Keratinocyte (primary cell): ENCODE data around the gene NFATC1. TPM values are rescaled to one million over a fixed set of nuclear protein-coding genes. Genes with fewer than 3 reads are reported as not detected.

Source experiments
- DNase-seq: peaks from one replicate; pipeline ENCODE4 v3.0.0-alpha.2; 2011; ENCODE audit warnings: low read depth, missing footprints, low spot score
- FAIRE-seq: peaks from 2 replicates; lab custom pipeline; 2011; peaks lifted over from hg19 to GRCh38; lab: Jason Lieb, UNC
- H2AFZ ChIP-seq: 2 replicates; pipeline ENCODE4 v1.6.0; 2012; ENCODE audit warnings: low read length, control low read depth, inconsistent platforms; ENCODE audit not compliant: control insufficient read depth
- H3K27ac ChIP-seq: 2 replicates; pipeline ENCODE4 v1.5.1; 2011; ENCODE audit warnings: low read length; ENCODE audit not compliant: control insufficient read depth, insufficient read depth
- H3K27me3 ChIP-seq: 3 replicates; pipeline ENCODE4 v1.6.0; 2011; ENCODE audit warnings: low read length; ENCODE audit not compliant: control insufficient read depth, insufficient read depth; ENCODE audit errors: extremely low read depth
- H3K36me3 ChIP-seq, 2 experiments: 2 replicates in 1 of 2; 3 replicates in 1 of 2; pipeline ENCODE4 v1.5.1; 2011; ENCODE audit warnings: low read length in 2 of 2, mild to moderate bottlenecking in 1 of 2; ENCODE audit not compliant: control insufficient read depth in 2 of 2, insufficient read depth in 2 of 2; ENCODE audit errors: extremely low read depth in 1 of 2
- H3K4me1 ChIP-seq: 3 replicates; pipeline ENCODE4 v1.5.1; 2011; ENCODE audit warnings: low read length; ENCODE audit not compliant: control insufficient read depth, insufficient read depth; ENCODE audit errors: extremely low read depth
- H3K4me2 ChIP-seq: 3 replicates; pipeline ENCODE4 v1.6.0; 2011; ENCODE audit warnings: low read depth, low read length; ENCODE audit not compliant: control insufficient read depth, insufficient read depth; ENCODE audit errors: extremely low read depth
- H3K4me3 ChIP-seq, 3 experiments: fragments of 200-600 bp in 1 of 3; sonication (generic) in 1 of 3; 2 replicates in 2 of 3; 3 replicates in 1 of 3; pipeline ENCODE4 v1.5.1; 2011 to 2016; ENCODE audit warnings: low read length in 3 of 3, mild to moderate bottlenecking in 3 of 3, control low read depth in 2 of 3, inconsistent platforms in 1 of 3, low read depth in 1 of 3, mixed read lengths in 1 of 3, mixed run types in 1 of 3, moderate library complexity in 1 of 3; ENCODE audit not compliant: control insufficient read depth in 2 of 3, insufficient read depth in 2 of 3; ENCODE audit errors: extremely low read depth in 1 of 3
- H3K79me2 ChIP-seq: 2 replicates; pipeline ENCODE4 v1.6.0; 2012; ENCODE audit warnings: low read length; ENCODE audit not compliant: control insufficient read depth, insufficient read depth
- H3K9ac ChIP-seq: 3 replicates; pipeline ENCODE4 v1.6.0; 2011; ENCODE audit warnings: low read length; ENCODE audit not compliant: control insufficient read depth, insufficient read depth; ENCODE audit errors: extremely low read depth
- H3K9me1 ChIP-seq: 3 replicates; pipeline ENCODE4 v1.6.0; 2011; ENCODE audit warnings: low read length; ENCODE audit not compliant: control insufficient read depth, insufficient read depth; ENCODE audit errors: extremely low read depth
- H3K9me3 ChIP-seq: 2 replicates; pipeline ENCODE4 v1.5.1; 2012; ENCODE audit warnings: low read depth, low read length; ENCODE audit not compliant: control insufficient read depth
- H4K20me1 ChIP-seq: 3 replicates; pipeline ENCODE4 v1.6.0; 2011; ENCODE audit warnings: low read length; ENCODE audit not compliant: control insufficient read depth, insufficient read depth; ENCODE audit errors: extremely low read depth
- CTCF ChIP-seq, 3 experiments: IDR thresholded peaks in 1 of 3; conservative IDR thresholded peaks in 1 of 3; optimal IDR thresholded peaks in 1 of 3; 2 replicates in 2 of 3; 3 replicates in 1 of 3; pipeline versions ENCODE3 to v1.5.1; 2011; ENCODE audit warnings: low read length in 3 of 3, mild to moderate bottlenecking in 3 of 3, moderate library complexity in 2 of 3, control low read depth in 1 of 3, inconsistent platforms in 1 of 3; ENCODE audit not compliant: insufficient read depth in 2 of 3; ENCODE audit errors: extremely low read depth in 1 of 3
- EZH2 ChIP-seq: IDR thresholded peaks from one replicate; pipeline ENCODE4 v1.6.1; 2012; ENCODE audit warnings: inconsistent platforms, mild to moderate bottlenecking, low read length, moderate library complexity
- dilution Hi-C: fragments of 300-500 bp; cut with MboI; formaldehyde crosslinking; loops from one replicate; pipeline ENCODE4 v1.7.0; 2020; ENCODE audit warnings: low sequenced_read_pairs; ENCODE audit not compliant: extremely low pct_ligation_motif_present
- polyA plus RNA-seq, 5 experiments: library from polyadenylated mRNA; depleted of rRNA in 3 of 5; stranded (reverse) in 3 of 5; stranded (forward) in 1 of 5; unstranded in 1 of 5; fragments of >200 nt; gene quantifications; 1 replicate in 1 of 5; 2 replicates in 3 of 5; 3 replicates in 1 of 5; pipeline versions ENCODE4 v1.2.1 to v1.2.3, GENCODE V29; 2011 to 2012; ENCODE audit warnings: missing spikeins in 2 of 5, low read depth in 1 of 5, low replicate concordance in 1 of 5

Gene NFATC1
- polyA plus RNA-seq, 1 donor (not counting 4 experiments of a cell fraction or from before 2014, with no cell fraction given), result 0.77 TPM

- dilution Hi-C loops, result no loop called here
- H3K27me3 ChIP-seq, result no peaks in the 10 kb centered on the region
- FAIRE-seq, result no peak
Measured at GRCh38 chr18:79547413-79548076, 151.8 kb downstream of the NFATC1 start.

DNA sequence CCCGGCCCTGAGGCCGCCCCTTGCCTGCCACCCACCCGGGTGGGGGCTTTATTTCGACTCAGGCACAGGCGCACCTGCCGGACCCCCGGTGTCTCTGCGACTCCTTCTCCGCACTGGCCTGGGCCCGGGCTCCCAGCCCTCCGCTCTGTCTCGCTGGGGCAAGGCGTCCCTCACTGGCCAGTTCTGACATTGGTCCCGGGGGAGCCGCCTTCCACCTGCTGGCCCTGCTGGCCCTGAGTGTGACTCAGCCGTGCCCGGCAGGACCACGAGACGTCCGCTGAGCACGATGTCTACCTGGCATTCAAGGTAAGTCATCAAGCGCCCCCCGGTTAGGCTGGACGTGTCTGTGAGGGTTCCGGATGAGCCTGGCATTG, 152.3 kb downstream of the NFATC1 start:
- H3K36me3 ChIP-seq, result no peaks in the 10 kb centered on the region
- no peak overlapping the region for H3K4me2 ChIP-seq
- DNase-seq, result no peak
- TF ChIP-seq EZH2, result no peak
- TF ChIP-seq CTCF (optimal IDR thresholded peaks at IDR 0.05 in 1 of 3, IDR thresholded peaks at IDR 0.05 in 1 of 3, conservative IDR thresholded peaks at IDR 0.05 in 1 of 3; ENCODE audit: extremely low read depth in 1 of 3, insufficient read depth in 2 of 3, low read length in 3 of 3), result no peak
- H2AFZ ChIP-seq, result no peak overlapping the region
- no peak overlapping the region for H3K9ac ChIP-seq
- dilution Hi-C loops, result no loop called here
- H3K9me1 ChIP-seq, result no peaks in the 10 kb centered on the region
- H3K4me1 ChIP-seq, result no peaks in the 10 kb centered on the region
- no peak overlapping the region for H3K27ac ChIP-seq
- no peaks in the 10 kb centered on the region for H3K79me2 ChIP-seq
- FAIRE-seq, result no peak
- no peaks in the 10 kb centered on the region for H3K27me3 ChIP-seq
- no peak overlapping the region for H3K4me3 ChIP-seq
- no peaks in the 10 kb centered on the region for H4K20me1 ChIP-seq
- no peaks in the 10 kb centered on the region for H3K9me3 ChIP-seq

More at GRCh38 chr18:79547413-79548076, 151.8 kb downstream of the NFATC1 start:
- no peaks in the 10 kb centered on the region for H4K20me1 ChIP-seq
- no peak for DNase-seq
- H3K4me3 ChIP-seq, result no peak overlapping the region
- no peaks in the 10 kb centered on the region for H3K9me1 ChIP-seq
- H3K36me3 ChIP-seq, result no peaks in the 10 kb centered on the region
- no peak overlapping the region for H3K4me2 ChIP-seq
- no peaks in the 10 kb centered on the region for H3K4me1 ChIP-seq
- TF ChIP-seq CTCF (optimal IDR thresholded peaks at IDR 0.05 in 1 of 3, IDR thresholded peaks at IDR 0.05 in 1 of 3, conservative IDR thresholded peaks at IDR 0.05 in 1 of 3; ENCODE audit: extremely low read depth in 1 of 3, insufficient read depth in 2 of 3, low read length in 3 of 3), result no peak
- no peak overlapping the region for H3K9ac ChIP-seq
- no peaks in the 10 kb centered on the region for H3K79me2 ChIP-seq
- H3K27ac ChIP-seq, result no peak overlapping the region
- H2AFZ ChIP-seq, result no peak overlapping the region
- H3K9me3 ChIP-seq, result no peaks in the 10 kb centered on the region
